Immature natural killer cell (primary cell): ENCODE measurements around the gene DHX29. TPM values are rescaled to one million over a fixed set of nuclear protein-coding genes. Genes with fewer than 3 reads are reported as not detected.
"Not testable (repeated sequence)": the region's sequence is repeated elsewhere in the genome, so short reads cannot be mapped to it uniquely, and the experiment has no call there.

ENCODE experiments used
- DNase-seq, 3 donors: peaks; one replicate each; pipeline ENCODE4 v3.0.0; 2022; ENCODE audit warnings: mixed read lengths in 1 of 3
- H3K27ac Mint-ChIP-seq, 6 donors: one replicate each; pipeline ENCODE4 v1.8.0; 2020; ENCODE audit warnings: mixed read lengths in 6 of 6, mild to moderate bottlenecking in 5 of 6, inconsistent platforms in 4 of 6, moderate library complexity in 3 of 6
- H3K27me3 Mint-ChIP-seq, 3 donors: one replicate each; pipeline ENCODE4 v1.8.0; 2020 to 2021; ENCODE audit warnings: low read depth in 3 of 3, mild to moderate bottlenecking in 3 of 3, mixed read lengths in 3 of 3, moderate library complexity in 3 of 3, inconsistent platforms in 1 of 3
- H3K36me3 Mint-ChIP-seq, 3 donors: one replicate each; pipeline ENCODE4 v1.8.0; 2020; ENCODE audit warnings: mixed read lengths in 3 of 3, inconsistent platforms in 2 of 3, mild to moderate bottlenecking in 2 of 3
- H3K4me1 Mint-ChIP-seq, 2 donors: one replicate each; pipeline ENCODE4 v1.8.0; 2020; ENCODE audit warnings: inconsistent platforms in 2 of 2, mild to moderate bottlenecking in 2 of 2, mixed read lengths in 2 of 2, moderate library complexity in 1 of 2
- H3K4me3 Mint-ChIP-seq, 5 donors: one replicate each; pipeline ENCODE4 v1.8.0; 2020; ENCODE audit warnings: mild to moderate bottlenecking in 5 of 5, mixed read lengths in 5 of 5, inconsistent platforms in 3 of 5, moderate library complexity in 3 of 5
- H3K9me3 Mint-ChIP-seq, 6 donors: one replicate each; pipeline ENCODE4 v1.8.0; 2020; ENCODE audit warnings: mild to moderate bottlenecking in 6 of 6, mixed read lengths in 6 of 6, inconsistent platforms in 4 of 6, moderate library complexity in 3 of 6
- polyA plus RNA-seq, 3 donors: library from polyadenylated mRNA; unstranded; fragments of 300-500 nt; fragmentation: Illumina TruSeq; gene quantifications; one replicate each; pipeline ENCODE4 v1.2.3, GENCODE V29; 2021

The DHX29 gene
- polyA plus RNA-seq, 3 donors from 2014 or later, result 10.6 to 17.9 (median 14.5) TPM

- Mint-ChIP-seq H3K9me3 (no peaks in the 10 kb centered on the region), H3K27ac (peak overlapping the region in 4 of 6 donors; percentile 42 to 80 (median 64)), H3K27me3 (peaks cover 0 to 2% (median 0%) of the 10 kb centered on the region in 3 donors), H3K4me1 (peaks cover 12 to 70% of the 10 kb centered on the region in 2 donors), H3K36me3 (peaks cover 5 to 28% (median 10%) of the 10 kb centered on the region in 3 donors), H3K4me3 (no peak overlapping the region)
- DNase-seq, result no peak
These were observed 19.8 kb upstream of the DHX29 start for GRCh38 chr5:55327281-55327680.

- H3K4me1 Mint-ChIP-seq, result peaks cover 11 to 66% of the 10 kb centered on the region in 2 donors
- no peaks in the 10 kb centered on the region for H3K9me3 Mint-ChIP-seq
- H3K27ac Mint-ChIP-seq, result no peak overlapping the region
- peaks cover 5 to 15% (median 10%) of the 10 kb centered on the region in 3 donors for H3K36me3 Mint-ChIP-seq
- H3K4me3 Mint-ChIP-seq, result no peak overlapping the region
- peaks cover 0 to 2% (median 0%) of the 10 kb centered on the region in 3 donors for H3K27me3 Mint-ChIP-seq
- no peak for DNase-seq
These were observed 18.1 kb upstream of the DHX29 start for GRCh38 chr5:55325621-55326020.

DNA sequence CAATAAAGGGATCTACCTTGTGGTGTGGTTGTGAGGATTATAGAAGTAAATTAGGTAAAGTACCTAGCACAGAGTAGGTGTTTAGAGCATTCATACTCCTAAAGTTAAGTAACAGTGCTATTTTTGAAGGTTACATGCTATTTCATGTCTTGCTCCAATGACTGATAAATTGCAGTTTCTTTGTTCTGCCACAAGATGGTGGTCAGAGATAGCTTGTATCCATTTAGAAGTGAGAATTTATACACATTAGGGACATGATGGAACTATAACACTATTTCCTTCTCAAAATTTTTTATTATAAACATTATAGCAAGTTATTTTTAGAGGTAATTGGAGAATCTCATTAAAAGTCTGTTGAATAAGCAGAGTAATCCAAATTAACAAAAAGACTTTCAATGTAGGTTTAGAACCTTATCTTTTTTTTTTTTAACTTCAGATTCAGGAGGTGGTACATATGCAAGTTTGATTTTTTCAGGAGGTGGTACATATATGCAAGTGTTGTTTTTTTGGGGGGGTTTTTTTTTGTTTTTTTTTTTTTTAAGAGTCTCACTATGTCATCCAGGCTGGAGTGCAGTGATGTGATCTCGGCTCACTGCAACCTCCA lies 17.4 kb upstream of the DHX29 start:
- Mint-ChIP-seq H3K4me3 (no peak overlapping the region), H3K36me3 (peaks cover 5 to 10% (median 5%) of the 10 kb centered on the region in 3 donors)
- DNase-seq, result peak; percentile 9 to 15 (median 10)

DNA sequence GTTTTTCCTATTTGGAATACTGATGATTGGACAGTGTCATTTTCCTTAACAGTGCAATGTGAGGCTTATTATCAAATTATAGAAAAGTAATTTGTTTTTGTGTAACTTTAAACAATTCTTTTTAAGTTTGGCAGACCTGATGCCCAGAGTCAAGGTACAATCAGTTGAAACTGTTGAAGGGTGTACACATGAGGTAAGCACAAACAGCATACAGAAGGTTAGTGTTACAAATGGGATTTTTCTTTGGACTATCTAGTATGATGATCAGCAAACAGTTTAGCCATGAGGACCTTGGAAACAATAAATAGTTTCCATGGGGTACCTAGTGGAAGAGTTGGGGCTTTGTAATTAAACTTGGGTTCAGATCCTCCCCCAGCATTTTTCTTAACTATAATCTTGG lies 16.5 kb upstream of the DHX29 start:
- Mint-ChIP-seq H3K27me3 (no peaks in the 10 kb centered on the region), H3K36me3 (peaks cover 5 to 6% (median 5%) of the 10 kb centered on the region in 3 donors), H3K4me1 (peaks cover 14 to 65% of the 10 kb centered on the region in 2 donors)

More for the DNA sequence above, 17.4 kb upstream of the DHX29 start:
- Mint-ChIP-seq H3K27me3 (peaks cover 0 to 1% (median 0%) of the 10 kb centered on the region in 3 donors), H3K27ac (peak overlapping the region in 1 of 6 donors; percentile 16), H3K4me1 (peaks cover 11 to 64% of the 10 kb centered on the region in 2 donors), H3K9me3 (no peaks in the 10 kb centered on the region)

GRCh38 chr5:55320571-55320970 lies 13.1 kb upstream of the DHX29 start:
- Mint-ChIP-seq H3K9me3 (no peaks in the 10 kb centered on the region), H3K4me3 (no peak overlapping the region), H3K27me3 (no peaks in the 10 kb centered on the region), H3K4me1 (peaks cover 17 to 73% of the 10 kb centered on the region in 2 donors), H3K36me3 (peaks cover 5 to 13% (median 9%) of the 10 kb centered on the region in 3 donors), H3K27ac (no peak overlapping the region)
- DNase-seq, result no peak

More for the DNA sequence above, 16.5 kb upstream of the DHX29 start:
- Mint-ChIP-seq H3K27ac (no peak overlapping the region), H3K4me3 (no peak overlapping the region), H3K9me3 (no peaks in the 10 kb centered on the region)
- no peak for DNase-seq

DNA sequence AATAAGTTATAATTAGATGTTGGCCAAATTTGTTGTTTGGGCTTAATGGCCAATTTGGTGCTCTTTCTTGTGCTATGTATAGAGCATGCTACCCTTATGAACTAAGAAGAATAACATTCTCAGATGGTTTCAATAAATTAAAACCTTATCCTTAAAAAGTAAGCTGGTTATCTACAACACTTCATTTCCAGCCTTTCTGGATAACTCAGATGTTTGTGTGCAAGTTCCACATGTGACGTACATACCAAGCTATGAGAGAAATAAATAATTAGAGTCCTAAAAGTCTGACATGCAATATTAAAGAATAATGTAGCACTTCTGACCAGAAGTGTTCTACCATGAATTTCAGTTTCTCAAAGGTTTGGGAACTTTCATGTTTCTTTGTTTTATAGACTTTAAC lies 12.0 kb upstream of the DHX29 start:
- peak overlapping the region in 1 of 6 donors; percentile 5 for H3K27ac Mint-ChIP-seq
- H3K4me1 Mint-ChIP-seq, result peaks cover 19 to 78% of the 10 kb centered on the region in 2 donors
- no peaks in the 10 kb centered on the region for H3K27me3 Mint-ChIP-seq
- H3K9me3 Mint-ChIP-seq, result no peaks in the 10 kb centered on the region
- peaks cover 0 to 8% (median 3%) of the 10 kb centered on the region in 3 donors for H3K36me3 Mint-ChIP-seq
- no peak overlapping the region for H3K4me3 Mint-ChIP-seq
- no peak for DNase-seq

DNA sequence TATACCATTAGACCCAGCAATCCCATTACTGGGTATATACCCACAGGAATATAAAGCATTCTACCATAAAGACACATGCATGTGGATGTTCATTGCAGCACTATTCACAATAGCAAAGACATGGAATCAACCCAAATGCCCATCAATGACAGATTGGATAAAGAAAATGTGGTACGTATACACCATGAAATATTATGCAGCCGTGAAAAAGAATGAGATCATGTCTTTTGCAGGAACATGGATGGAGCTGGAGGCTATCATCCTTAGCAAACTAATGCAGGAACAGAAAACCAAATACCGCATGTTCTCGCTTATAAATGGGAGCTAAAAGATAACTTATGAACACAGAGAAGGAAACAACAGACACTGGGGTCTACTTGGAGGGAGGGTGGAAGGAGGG lies 10.7 kb upstream of the DHX29 start:
- H3K9me3 Mint-ChIP-seq, H3K27me3 Mint-ChIP-seq, H3K4me3 Mint-ChIP-seq, DNase-seq, H3K36me3 Mint-ChIP-seq: not testable (repeated sequence)
- Mint-ChIP-seq H3K27ac (peak overlapping the region in 1 of 6 donors; percentile 57), H3K4me1 (peaks cover 27 to 89% of the 10 kb centered on the region in 2 donors)

DNA sequence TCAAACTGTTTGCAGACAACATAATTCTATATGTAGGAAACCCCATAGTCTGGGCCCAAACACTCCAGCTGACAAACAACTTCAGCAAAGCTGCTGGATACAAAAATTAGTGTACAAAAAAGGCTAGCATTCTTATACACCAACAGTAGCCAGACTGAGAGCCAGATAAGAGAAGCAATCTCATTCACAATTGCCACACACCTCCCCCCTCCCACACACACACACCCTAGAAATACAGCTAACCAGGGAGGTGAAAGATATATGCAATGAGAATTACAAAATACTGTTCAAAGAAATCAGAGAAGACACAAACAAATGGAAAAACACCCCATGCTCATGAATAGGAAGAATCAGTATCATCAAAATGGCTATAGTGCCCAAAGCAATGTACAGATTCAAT lies 9.3 kb upstream of the DHX29 start:
- H3K9me3 Mint-ChIP-seq, result no peaks in the 10 kb centered on the region
- peaks cover 0 to 8% (median 3%) of the 10 kb centered on the region in 3 donors for H3K36me3 Mint-ChIP-seq
- no peak overlapping the region for H3K4me3 Mint-ChIP-seq
- no peak overlapping the region for H3K27ac Mint-ChIP-seq
- DNase-seq, result no peak
- H3K4me1 Mint-ChIP-seq, result peaks cover 31 to 87% of the 10 kb centered on the region in 2 donors
- peaks cover 0 to 3% (median 0%) of the 10 kb centered on the region in 3 donors for H3K27me3 Mint-ChIP-seq

GRCh38 chr5:55316289-55316688 lies 8.8 kb upstream of the DHX29 start:
- Mint-ChIP-seq H3K9me3 (no peaks in the 10 kb centered on the region), H3K4me3 (no peak overlapping the region), H3K4me1 (peaks cover 33 to 91% of the 10 kb centered on the region in 2 donors), H3K27ac (no peak overlapping the region), H3K27me3 (peaks cover 0 to 3% (median 0%) of the 10 kb centered on the region in 3 donors), H3K36me3 (peaks cover 0 to 8% (median 3%) of the 10 kb centered on the region in 3 donors)
- DNase-seq, result no peak

DNA sequence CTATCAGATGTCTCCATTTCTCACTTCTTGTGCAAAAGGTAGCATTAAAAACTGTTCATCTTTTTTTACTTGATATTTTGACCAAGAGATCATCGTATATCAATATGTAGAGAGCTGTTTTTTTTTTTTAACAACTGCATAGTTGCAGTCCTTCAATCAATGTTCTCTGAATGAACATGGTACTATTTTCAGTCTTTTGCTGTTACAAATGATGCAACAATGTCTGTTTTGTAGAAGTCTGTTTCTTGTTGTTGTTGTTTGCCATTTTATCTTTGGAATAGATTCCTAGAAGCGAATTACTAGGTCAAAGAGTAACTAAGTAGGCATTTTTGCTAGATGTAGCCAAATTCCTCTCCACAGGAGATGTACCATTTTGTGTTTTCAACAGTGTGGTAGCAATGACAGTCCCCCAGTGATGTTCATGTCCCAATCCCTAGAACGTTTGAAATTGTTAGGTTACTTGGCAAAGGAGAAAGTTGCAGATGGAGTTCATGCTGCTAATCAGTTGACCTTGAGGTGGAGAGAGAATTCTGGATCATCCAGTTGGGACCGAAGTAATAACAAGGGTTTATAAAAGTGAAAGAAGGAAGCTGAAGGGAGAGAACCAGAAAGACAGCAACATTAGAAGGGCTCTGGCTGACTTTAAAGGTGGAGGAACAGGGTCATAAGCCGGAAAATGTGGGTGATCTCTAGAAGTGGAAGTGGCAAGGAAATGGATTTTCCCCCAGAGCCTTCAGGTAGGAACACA lies 6.5 kb upstream of the DHX29 start:
- Mint-ChIP-seq H3K9me3 (no peaks in the 10 kb centered on the region), H3K27ac (peak overlapping the region in 2 of 6 donors; percentile 1 to 11), H3K4me1 (peaks cover 38 to 78% of the 10 kb centered on the region in 2 donors), H3K4me3 (no peak overlapping the region), H3K36me3 (peaks cover 0 to 8% (median 3%) of the 10 kb centered on the region in 3 donors), H3K27me3 (peaks cover 0 to 3% (median 0%) of the 10 kb centered on the region in 3 donors)
- no peak for DNase-seq

DNA sequence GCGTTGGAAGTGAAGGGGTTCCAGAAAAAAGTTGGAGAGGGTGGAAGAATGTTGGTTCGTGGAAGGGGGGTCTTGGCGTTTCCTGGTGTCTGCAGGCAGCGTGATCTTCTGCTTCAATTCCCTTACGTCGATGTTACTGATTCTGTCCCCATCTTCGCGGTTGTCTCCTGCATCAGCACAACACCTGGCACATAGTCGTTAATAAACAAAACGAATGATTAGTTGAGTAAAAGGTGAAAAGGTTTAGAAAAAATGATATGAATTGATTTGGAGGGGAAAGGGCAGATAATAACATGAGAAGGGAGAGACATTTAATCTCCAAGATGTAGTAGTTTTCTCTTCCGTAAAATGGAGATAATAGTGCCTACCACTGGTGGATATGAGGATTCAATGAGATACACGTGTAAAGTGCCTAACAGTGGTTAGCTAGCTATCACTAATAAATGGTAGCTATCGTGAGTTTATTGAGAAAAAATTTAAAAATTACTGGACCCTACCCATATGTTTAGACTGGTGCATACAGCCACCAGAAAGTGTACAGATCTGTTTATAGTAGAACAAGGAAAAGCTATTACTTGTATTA lies 851 bp upstream of the DHX29 start:
- H3K4me3 Mint-ChIP-seq, result no peak overlapping the region
- H3K36me3 Mint-ChIP-seq, result no peaks in the 10 kb centered on the region
- H3K9me3 Mint-ChIP-seq, result no peaks in the 10 kb centered on the region
- H3K4me1 Mint-ChIP-seq, result peaks cover 23 to 31% of the 10 kb centered on the region in 2 donors
- peaks cover 0 to 5% (median 0%) of the 10 kb centered on the region in 3 donors for H3K27me3 Mint-ChIP-seq
- DNase-seq, result no peak
- H3K27ac Mint-ChIP-seq, result no peak overlapping the region

DNA sequence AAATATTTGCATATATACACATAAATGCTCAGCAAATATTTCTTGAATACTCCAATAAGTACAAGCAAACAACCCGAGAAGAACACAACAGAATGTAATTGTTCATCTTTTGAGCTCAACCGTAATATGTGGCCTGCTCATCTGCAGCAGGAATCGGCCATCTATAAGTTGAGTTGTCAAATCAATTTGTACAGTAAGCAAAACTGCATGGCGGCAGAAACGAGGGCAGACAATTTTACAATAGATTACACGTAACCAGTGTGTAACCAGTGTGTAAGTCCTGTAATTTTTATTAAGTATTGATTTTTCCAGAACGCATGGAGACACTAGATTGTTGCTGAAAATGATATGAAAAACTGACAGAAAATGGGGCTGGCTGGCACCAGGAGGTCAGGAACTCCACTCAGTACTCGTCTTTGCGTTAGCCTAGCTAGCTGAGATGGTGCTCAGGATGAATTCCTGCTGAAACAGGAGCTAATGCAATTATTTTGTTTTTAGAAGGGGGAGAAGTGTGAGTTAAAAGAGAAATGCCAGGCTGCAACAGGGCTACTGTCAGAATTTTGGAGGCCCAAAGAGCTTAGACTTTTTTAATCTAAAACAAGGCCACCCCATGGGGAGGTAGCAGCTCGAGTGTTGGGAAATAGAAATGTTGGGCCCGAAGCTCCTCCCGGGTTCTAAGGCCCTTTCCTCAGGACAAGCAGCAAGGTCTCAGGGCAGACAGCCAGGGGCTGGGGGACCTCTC lies 682 bp downstream of the DHX29 start:
- peaks cover 23 to 33% of the 10 kb centered on the region in 2 donors for H3K4me1 Mint-ChIP-seq
- no peak overlapping the region for H3K4me3 Mint-ChIP-seq
- H3K36me3 Mint-ChIP-seq, result peaks cover 0 to 4% (median 0%) of the 10 kb centered on the region in 3 donors
- H3K9me3 Mint-ChIP-seq, result no peaks in the 10 kb centered on the region
- no peak for DNase-seq
- H3K27ac Mint-ChIP-seq, result no peak overlapping the region
- peaks cover 0 to 2% (median 0%) of the 10 kb centered on the region in 3 donors for H3K27me3 Mint-ChIP-seq

GRCh38 chr5:55305345-55305744 lies 2.1 kb downstream of the DHX29 start:
- H3K4me3 Mint-ChIP-seq, result no peak overlapping the region
- H3K9me3 Mint-ChIP-seq, result no peaks in the 10 kb centered on the region
- no peak for DNase-seq
- no peak overlapping the region for H3K27ac Mint-ChIP-seq
- H3K36me3 Mint-ChIP-seq, result peaks cover 0 to 4% (median 4%) of the 10 kb centered on the region in 3 donors
- peaks cover 14 to 22% of the 10 kb centered on the region in 2 donors for H3K4me1 Mint-ChIP-seq
- peaks cover 0 to 2% (median 0%) of the 10 kb centered on the region in 3 donors for H3K27me3 Mint-ChIP-seq
